Endothelial cell of umbilical vein (primary cell): ENCODE results near the gene SEC11C.

Experiments used
- POLR2A ChIP-seq: IDR thresholded peaks from 2 replicates; pipeline ENCODE4 v1.6.1; 2012; ENCODE audit warnings: low read depth, mild to moderate bottlenecking, control low read depth, low read length
- TF ChIP-seq, protein P1 (sequence below), 2 donors: IDR thresholded peaks; 1 replicate in 1 of 2; 2 replicates in 1 of 2; pipeline ENCODE4 v1.5.1; 2011; ENCODE audit warnings: low read length in 2 of 2, mild to moderate bottlenecking in 2 of 2, moderate library complexity in 2 of 2, control low read depth in 1 of 2, inconsistent platforms in 1 of 2, low read depth in 1 of 2; ENCODE audit not compliant: insufficient read depth in 1 of 2; ENCODE audit errors: extremely low read depth in 1 of 2

DNA sequence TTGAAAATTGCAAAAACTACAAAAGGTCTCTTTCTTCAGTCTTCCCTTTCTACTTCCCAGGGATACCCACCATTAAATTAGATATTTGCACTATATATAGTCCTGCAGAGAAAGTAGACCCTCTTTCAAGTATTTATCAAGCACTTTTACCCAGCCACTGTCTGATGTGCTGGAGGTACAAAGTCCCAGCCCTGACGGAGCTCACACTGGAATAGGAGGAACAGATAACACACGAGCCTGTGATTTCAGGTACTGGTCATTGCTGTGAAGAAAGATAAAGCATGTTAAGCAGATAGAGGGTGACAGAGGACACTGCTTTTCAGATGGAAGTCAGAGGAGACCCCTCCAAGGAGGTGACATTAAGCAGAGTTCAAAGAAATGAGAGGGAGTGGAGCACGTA is 19.6 kb downstream of the SEC11C start:
- TF ChIP-seq, protein P1, sequence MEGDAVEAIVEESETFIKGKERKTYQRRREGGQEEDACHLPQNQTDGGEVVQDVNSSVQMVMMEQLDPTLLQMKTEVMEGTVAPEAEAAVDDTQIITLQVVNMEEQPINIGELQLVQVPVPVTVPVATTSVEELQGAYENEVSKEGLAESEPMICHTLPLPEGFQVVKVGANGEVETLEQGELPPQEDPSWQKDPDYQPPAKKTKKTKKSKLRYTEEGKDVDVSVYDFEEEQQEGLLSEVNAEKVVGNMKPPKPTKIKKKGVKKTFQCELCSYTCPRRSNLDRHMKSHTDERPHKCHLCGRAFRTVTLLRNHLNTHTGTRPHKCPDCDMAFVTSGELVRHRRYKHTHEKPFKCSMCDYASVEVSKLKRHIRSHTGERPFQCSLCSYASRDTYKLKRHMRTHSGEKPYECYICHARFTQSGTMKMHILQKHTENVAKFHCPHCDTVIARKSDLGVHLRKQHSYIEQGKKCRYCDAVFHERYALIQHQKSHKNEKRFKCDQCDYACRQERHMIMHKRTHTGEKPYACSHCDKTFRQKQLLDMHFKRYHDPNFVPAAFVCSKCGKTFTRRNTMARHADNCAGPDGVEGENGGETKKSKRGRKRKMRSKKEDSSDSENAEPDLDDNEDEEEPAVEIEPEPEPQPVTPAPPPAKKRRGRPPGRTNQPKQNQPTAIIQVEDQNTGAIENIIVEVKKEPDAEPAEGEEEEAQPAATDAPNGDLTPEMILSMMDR (IDR thresholded peaks at IDR 0.05; ENCODE audit: extremely low read depth in 1 of 2, insufficient read depth in 1 of 2, low read depth in 1 of 2, low read length in 2 of 2): no peak
- no peak for TF ChIP-seq POLR2A
